Left lobe of liver (tissue), 2 donors: ENCODE results near the gene DNAJC6. TPM values are rescaled to one million over a fixed set of nuclear protein-coding genes. Genes with fewer than 3 reads are reported as not detected.
A peak's percentile ranks its signal among the peaks of the same experiment; 100 is the strongest.
"Not testable (repeated sequence)": the region's sequence is repeated elsewhere in the genome, so short reads cannot be mapped to it uniquely, and the experiment has no call there.

Source experiments
- ATAC-seq: fragments of 200-7000 bp; cut with Tn5 transposase; one replicate; pipeline ENCODE4 v1.9.1; 2020; ENCODE audit warnings: mild to moderate bottlenecking, moderate library complexity
- DNase-seq: peaks from one replicate; pipeline ENCODE4 v3.0.0-alpha.2; 2020; ENCODE audit warnings: low spot score
- total RNA-seq: library from RNA; stranded (reverse); gene quantifications from one replicate; pipeline ENCODE4 v1.2.1, GENCODE V29; 2021
- donor health status: DM: no; HTN: no; CAD: no; lungs with moderate emphysema.
- donor health status: DM: no; HTN: yes; CAD: no.

DNAJC6 gene
- total RNA-seq, 1 donor from 2014 or later: 0.25 TPM

- no peak for ATAC-seq
Measured at GRCh38 chr1:65355031-65355712, 45.8 kb downstream of the DNAJC6 start.

GRCh38 chr1:65357291-65357960 is 48.1 kb downstream of the DNAJC6 start:
- no peak for DNase-seq
- ATAC-seq: no peak

More at GRCh38 chr1:65355031-65355712, 45.8 kb downstream of the DNAJC6 start:
- DNase-seq: no peak

- no peak for ATAC-seq
- DNase-seq: no peak
Measured at GRCh38 chr1:65359888-65360287, 50.5 kb downstream of the DNAJC6 start.

GRCh38 chr1:65360648-65361047 is 51.3 kb downstream of the DNAJC6 start:
- ATAC-seq (no peak), DNase-seq (no peak)

GRCh38 chr1:65362545-65362944 is 53.2 kb downstream of the DNAJC6 start:
- ATAC-seq (no peak), DNase-seq (no peak)

GRCh38 chr1:65363484-65363883 is 54.1 kb downstream of the DNAJC6 start:
- no peak for ATAC-seq
- DNase-seq: no peak

- ATAC-seq (no peak), DNase-seq (no peak)
Measured at GRCh38 chr1:65368403-65368802, 59.1 kb downstream of the DNAJC6 start.

- ATAC-seq (no peak), DNase-seq (no peak)
Measured at GRCh38 chr1:65371544-65371943, 62.2 kb downstream of the DNAJC6 start.

GRCh38 chr1:65372557-65372956 is 63.2 kb downstream of the DNAJC6 start:
- ATAC-seq (no peak), DNase-seq (no peak)

- peak; percentile 34 for ATAC-seq
Measured at GRCh38 chr1:65377496-65378246, 68.3 kb downstream of the DNAJC6 start.

GRCh38 chr1:65378247-65378946 is 69.1 kb downstream of the DNAJC6 start:
- DNase-seq (no peak), ATAC-seq (no peak)

More at GRCh38 chr1:65377496-65378246, 68.3 kb downstream of the DNAJC6 start:
- no peak for DNase-seq

GRCh38 chr1:65384426-65384825 is 75.1 kb downstream of the DNAJC6 start:
- ATAC-seq, DNase-seq: not testable (repeated sequence)

- DNase-seq: no peak
- no peak for ATAC-seq
Measured at GRCh38 chr1:65386439-65386838, 77.1 kb downstream of the DNAJC6 start.

- ATAC-seq (no peak), DNase-seq (no peak)
Measured at GRCh38 chr1:65387821-65388220, 78.5 kb downstream of the DNAJC6 start.

GRCh38 chr1:65388908-65389695 is 79.8 kb downstream of the DNAJC6 start:
- no peak for ATAC-seq
- no peak for DNase-seq

GRCh38 chr1:65392497-65392896 is 83.2 kb downstream of the DNAJC6 start:
- ATAC-seq: no peak
- DNase-seq: no peak

- ATAC-seq (no peak), DNase-seq (no peak)
Measured at GRCh38 chr1:65393347-65393746, 84.0 kb downstream of the DNAJC6 start.

- ATAC-seq (no peak), DNase-seq (no peak)
Measured at GRCh38 chr1:65393928-65394327, 84.6 kb downstream of the DNAJC6 start.

- DNase-seq: no peak
- ATAC-seq: no peak
Measured at GRCh38 chr1:65395887-65396612, 86.7 kb downstream of the DNAJC6 start.

- ATAC-seq (no peak), DNase-seq (no peak)
Measured at GRCh38 chr1:65398083-65398482, 88.7 kb downstream of the DNAJC6 start.
